ENCODE measurements around the gene TBC1D22A.

- TF ChIP-seq, protein P1, sequence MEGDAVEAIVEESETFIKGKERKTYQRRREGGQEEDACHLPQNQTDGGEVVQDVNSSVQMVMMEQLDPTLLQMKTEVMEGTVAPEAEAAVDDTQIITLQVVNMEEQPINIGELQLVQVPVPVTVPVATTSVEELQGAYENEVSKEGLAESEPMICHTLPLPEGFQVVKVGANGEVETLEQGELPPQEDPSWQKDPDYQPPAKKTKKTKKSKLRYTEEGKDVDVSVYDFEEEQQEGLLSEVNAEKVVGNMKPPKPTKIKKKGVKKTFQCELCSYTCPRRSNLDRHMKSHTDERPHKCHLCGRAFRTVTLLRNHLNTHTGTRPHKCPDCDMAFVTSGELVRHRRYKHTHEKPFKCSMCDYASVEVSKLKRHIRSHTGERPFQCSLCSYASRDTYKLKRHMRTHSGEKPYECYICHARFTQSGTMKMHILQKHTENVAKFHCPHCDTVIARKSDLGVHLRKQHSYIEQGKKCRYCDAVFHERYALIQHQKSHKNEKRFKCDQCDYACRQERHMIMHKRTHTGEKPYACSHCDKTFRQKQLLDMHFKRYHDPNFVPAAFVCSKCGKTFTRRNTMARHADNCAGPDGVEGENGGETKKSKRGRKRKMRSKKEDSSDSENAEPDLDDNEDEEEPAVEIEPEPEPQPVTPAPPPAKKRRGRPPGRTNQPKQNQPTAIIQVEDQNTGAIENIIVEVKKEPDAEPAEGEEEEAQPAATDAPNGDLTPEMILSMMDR (IDR thresholded peaks at IDR 0.05) = no peak
- no peak for TF ChIP-seq POLR2A (IDR thresholded peaks at IDR 0.05)
Observed at GRCh38 chr22:47215851-47216250, 453.4 kb downstream of the TBC1D22A start.
